PC-3 (cell line): ENCODE results near the gene TEAD1.

Experiments used
- EZH2 ChIP-seq: fragments of 300-600 bp; sonication (generic); IDR thresholded peaks from one replicate; pipeline ENCODE4 v1.6.1; 2017; ENCODE audit warnings: antibody characterized with exemption, mild to moderate bottlenecking, low read length; ENCODE audit not compliant: unreplicated experiment
- EZH2phosphoT487 ChIP-seq: fragments of 300-600 bp; sonication (generic); IDR thresholded peaks from 2 replicates; pipeline ENCODE4 v1.6.1; 2018; ENCODE audit warnings: mild to moderate bottlenecking, antibody characterized with exemption, low read length, borderline replicate concordance
- TF ChIP-seq, protein P1 (sequence below): fragments of 300-600 bp; sonication (generic); conservative IDR thresholded peaks from 2 replicates; pipeline ENCODE4 v1.5.1; 2017; ENCODE audit warnings: antibody characterized with exemption, low read depth, mild to moderate bottlenecking, low read length

DNA sequence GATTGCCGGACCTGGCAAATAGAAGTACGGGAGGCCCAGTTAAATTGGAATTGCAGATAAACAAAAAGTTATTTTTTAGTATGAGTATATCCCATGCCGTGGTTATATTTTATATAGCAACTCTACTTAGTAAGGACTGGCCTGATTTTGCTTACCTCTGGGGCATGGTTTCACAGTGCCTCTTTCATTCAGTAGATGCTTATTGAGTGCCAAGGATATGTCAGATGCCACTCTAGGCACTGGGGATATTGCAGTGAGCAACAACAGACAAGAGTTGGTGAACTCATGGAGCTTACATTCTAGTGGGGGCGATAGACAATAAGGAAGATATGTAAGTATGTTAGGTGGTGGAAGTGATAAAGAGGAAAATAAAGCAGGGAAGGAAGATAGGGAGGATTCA is 112.2 kb downstream of the TEAD1 start:
- TF ChIP-seq, protein P1, sequence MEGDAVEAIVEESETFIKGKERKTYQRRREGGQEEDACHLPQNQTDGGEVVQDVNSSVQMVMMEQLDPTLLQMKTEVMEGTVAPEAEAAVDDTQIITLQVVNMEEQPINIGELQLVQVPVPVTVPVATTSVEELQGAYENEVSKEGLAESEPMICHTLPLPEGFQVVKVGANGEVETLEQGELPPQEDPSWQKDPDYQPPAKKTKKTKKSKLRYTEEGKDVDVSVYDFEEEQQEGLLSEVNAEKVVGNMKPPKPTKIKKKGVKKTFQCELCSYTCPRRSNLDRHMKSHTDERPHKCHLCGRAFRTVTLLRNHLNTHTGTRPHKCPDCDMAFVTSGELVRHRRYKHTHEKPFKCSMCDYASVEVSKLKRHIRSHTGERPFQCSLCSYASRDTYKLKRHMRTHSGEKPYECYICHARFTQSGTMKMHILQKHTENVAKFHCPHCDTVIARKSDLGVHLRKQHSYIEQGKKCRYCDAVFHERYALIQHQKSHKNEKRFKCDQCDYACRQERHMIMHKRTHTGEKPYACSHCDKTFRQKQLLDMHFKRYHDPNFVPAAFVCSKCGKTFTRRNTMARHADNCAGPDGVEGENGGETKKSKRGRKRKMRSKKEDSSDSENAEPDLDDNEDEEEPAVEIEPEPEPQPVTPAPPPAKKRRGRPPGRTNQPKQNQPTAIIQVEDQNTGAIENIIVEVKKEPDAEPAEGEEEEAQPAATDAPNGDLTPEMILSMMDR = no peak
- TF ChIP-seq EZH2 = no peak
- TF ChIP-seq EZH2phosphoT487 = no peak
